GM21528 (cell line): ENCODE data around the gene TRIAP1.
A peak's percentile ranks its signal among the peaks of the same experiment; 100 is the strongest.

Experiments
- ATAC-seq: cut with Tn5 transposase; IDR thresholded peaks from one replicate; pipeline ENCODE4 v1.9.1; 2021; ENCODE audit warnings: mild to moderate bottlenecking, moderate library complexity; ENCODE audit not compliant: unreplicated experiment, low FRiP score

The TRIAP1 gene

DNA sequence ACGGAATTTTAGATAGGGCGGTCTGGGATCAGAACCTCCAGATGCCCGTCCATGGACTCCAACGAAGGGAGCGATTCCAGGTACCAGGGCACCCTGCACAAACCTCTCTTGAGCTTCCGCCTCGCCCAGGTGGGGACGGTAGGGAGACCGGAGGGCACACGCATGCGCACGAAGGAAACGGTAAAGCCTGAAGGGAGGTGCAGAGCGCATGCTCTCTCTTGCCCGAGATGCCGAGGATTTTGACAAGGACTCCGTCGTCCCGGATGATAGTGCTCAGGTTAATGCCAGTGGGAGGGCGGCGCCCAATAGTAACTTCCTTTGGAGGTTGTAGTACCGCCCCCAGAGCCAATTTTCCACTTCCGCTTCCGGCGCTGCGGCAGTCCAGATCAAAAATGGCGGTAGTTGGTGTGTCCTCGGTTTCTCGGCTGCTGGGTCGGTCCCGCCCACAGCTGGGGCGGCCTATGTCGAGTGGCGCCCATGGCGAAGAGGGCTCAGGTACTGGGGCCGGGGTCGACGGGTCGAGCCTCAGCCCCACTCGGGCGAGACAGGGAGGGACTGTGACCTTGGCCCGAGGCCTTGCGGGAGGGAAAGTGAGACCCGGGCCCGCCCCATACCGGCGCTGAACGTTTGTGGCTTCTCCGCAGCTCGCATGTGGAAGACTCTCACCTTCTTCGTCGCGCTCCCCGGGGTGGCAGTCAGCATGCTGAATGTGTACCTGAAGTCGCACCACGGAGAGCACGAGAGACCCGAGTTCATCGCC lies 8.3 kb downstream of the TRIAP1 start, which contains the start of gene COX6A1:
TSS of gene COX6A1 (plus strand) at position 379 of the 760 bp plus-strand sequence. CDS start at position 393, 14 bp downstream.
- ATAC-seq, result peak; percentile 96

- no peak for ATAC-seq
These were observed 13.2 kb downstream of the TRIAP1 start for GRCh38 chr12:120432772-120433525.

- no peak for ATAC-seq
These were observed 16.8 kb downstream of the TRIAP1 start for GRCh38 chr12:120429368-120429767.

DNA sequence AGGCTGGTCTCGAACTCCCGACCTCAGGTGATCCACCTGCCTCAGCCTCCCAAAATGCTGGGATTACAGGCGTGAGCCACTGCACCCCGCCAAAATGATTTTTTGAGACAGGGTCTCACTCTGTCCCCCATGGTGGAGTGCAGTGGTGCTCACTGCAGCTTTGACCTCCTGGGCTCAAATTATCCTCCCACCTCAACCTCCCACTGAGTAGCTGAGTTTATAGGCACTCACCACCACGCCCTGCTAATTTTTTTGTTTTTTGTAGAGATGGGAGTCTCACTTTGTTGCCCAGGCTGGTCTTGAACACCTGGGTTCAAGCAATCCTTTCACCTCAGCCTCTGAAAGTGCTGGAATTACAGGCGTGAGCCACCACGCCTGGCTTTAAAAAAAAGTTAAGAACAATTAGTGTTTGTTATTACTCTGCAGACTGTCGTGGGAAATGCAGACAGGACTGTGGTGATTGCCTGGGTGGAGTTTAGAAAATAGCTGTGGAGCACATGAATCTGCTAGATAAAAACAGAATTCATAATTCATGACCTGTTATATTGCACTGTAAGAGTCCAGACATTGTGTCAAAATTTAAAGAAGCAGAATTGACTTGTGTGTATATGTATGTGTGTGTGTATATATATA lies 17.5 kb downstream of the TRIAP1 start:
- no peak for ATAC-seq

DNA sequence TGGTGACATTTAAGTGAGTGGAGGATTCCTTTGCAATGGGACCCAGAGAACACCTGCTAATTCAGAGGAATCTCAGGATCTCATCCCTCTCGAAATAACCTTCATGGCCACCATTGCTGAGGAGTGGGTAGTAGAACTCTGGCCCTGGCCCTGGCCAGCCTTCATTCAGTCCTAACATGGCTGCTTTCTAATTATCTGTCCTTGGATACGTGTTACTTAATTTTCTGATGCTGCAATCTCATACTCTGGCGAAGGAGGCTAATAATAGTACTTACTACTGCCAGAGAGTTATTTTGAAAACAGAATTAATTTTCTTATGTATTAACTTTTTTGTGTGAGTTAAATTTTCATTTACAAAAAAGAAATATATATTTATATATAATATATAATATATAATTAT lies 20.4 kb downstream of the TRIAP1 start:
- no peak for ATAC-seq

DNA sequence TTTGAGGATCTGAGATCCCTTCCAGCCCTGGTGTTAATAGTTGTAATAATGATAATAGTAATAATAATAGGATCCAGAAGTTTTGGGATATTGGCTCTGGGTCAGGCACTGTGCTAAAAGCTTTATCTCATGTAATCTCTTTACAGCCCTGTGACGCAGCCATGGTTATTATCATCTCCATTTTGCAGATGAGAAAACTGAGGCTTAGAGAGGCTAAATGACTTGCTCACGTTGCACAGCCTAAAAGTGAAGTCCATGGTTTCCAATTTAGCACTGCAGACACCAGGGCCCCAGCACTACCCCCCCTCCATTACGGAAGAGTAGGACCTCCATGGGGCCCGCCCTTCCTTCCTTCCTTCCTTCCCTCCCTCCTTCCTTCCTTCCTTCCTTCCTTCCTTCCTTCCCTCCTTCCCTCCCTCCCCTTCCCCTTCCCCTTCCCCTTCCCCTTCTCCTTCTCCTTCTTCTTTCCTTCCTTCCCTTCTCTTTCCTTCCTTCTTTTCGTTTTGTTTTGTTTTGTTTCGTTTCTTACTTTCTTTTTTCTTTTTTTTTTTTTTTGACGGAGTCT lies 23.2 kb downstream of the TRIAP1 start:
- ATAC-seq, result no peak

GRCh38 chr12:120421701-120422100 lies 24.5 kb downstream of the TRIAP1 start:
- no peak for ATAC-seq

DNA sequence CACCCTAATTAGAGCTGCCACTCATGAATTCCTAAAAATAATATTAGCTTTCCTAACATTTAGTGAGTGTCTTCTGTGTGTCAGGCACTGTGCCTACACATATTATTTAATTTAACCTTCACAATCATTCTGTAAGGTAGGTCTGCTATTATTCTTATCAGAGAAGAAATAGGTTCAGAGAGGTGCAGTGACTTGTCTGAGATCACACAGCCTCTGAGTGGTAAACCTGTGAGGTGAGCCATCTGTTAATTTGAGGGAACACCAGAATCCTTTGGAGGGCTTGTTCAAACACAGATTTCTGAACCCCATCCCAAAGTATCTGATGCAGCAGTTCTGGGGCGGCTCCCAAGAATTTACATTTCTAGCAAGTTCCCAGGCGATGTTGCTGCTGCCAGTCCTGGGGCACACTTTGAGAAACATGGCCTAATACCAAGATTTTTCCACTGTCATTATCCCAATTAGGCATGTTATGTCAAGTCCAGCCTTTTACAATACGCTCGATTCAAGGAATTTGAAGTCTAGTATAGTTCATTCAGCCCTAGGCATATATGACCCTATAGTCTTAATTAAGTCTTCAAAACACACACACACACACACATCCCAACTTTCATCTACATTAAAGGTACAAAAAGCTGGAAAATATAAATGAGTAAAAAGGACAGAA lies 28.1 kb downstream of the TRIAP1 start:
- no peak for ATAC-seq

GRCh38 chr12:120416490-120417216 lies 29.5 kb downstream of the TRIAP1 start:
- ATAC-seq, result no peak

DNA sequence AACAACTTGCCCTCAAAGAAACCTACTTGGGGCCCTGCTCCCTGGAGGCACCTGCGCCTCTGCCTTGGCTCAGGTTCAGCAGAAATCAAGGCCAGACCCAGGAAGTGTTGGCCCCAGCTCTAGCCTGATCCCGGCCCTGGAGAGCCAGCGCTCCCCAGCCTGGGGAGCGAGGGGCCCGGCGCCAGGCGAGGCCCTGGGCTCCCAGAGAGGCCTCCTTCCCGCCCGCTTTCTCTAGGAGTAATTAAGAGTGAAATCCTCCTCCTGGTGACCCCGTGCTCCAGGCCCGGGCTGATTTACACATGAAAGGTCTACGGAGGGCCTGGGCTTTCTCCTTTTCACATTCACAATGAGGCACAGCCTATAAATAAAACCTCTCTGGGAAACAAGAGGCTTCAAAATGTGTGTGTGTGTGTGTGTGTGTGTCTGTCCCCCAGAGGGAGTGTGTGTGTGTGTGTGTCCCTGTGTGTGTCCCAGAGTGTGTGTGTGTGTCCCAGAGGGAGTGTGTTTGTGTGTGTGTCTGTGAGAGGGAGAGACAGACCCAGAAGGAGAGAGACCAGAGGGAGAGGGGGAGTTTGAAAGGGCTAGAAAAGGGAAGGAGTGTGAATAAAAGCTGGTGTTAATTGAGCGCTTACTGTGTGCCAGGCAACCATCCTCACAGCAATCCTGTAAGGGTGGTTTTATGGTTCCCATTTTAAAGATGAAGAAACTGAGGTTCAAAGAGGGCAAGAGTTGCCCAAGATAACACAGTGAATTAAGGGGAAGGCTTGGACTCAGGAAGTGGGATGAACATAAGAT lies 32.1 kb downstream of the TRIAP1 start:
- ATAC-seq, result no peak

DNA sequence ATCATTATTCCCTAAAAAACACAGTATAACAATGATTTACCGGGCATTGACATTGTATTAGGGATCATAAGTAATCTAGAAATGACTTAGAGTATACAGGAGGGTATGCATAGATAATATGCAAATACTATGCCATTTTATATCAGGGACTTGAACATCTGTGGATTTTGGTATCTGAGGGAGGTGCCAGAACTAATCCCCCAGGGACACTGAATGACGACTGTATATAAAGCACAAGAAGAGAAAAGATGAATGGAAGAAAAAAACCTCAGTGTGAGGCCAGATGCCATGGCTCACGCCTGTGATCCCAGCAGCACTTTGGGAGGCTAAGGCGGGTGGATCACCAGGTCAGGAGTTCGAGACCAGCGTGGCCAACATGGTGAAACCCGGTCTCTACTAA lies 33.8 kb downstream of the TRIAP1 start:
- ATAC-seq, result no peak

DNA sequence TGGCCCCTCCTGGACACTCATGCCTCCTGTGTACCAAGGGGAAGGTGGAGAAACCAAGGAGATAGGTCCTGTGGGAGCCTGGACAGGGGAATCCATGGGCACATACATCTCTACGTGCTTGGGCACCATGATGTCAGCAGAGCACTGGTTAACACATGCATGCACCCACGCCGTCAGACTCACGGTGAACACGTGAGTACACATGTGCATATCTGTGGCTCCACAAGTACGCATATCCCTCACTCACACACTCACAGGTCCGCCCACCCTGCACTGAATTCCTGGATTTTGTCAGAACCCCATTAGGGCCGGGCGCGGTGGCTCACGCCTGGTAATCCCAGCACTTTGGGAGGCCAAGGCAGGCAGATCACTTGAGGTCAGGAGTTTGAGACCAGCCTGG lies 37.4 kb downstream of the TRIAP1 start:
- no peak for ATAC-seq

DNA sequence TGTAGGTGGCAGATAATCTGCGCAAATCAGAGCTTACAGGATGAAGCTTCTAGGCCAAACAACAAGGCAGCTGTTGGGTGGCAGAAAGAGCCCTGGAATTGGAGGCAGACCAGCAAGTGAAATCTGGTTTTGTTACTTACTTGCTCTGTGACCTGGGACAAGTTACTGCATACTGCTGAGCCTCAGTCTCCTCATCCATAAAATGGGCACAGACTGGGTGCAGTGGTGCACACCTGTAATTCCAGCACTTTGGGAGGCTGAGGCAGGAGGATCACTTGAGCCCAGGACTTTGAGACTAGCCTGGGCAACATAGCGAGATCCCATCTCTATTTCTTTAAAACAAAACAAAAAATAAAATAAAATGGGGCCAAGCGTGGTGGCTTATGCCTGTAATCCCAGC lies 39.6 kb downstream of the TRIAP1 start:
- no peak for ATAC-seq

GRCh38 chr12:120406069-120406468 lies 40.1 kb downstream of the TRIAP1 start:
- ATAC-seq, result no peak

DNA sequence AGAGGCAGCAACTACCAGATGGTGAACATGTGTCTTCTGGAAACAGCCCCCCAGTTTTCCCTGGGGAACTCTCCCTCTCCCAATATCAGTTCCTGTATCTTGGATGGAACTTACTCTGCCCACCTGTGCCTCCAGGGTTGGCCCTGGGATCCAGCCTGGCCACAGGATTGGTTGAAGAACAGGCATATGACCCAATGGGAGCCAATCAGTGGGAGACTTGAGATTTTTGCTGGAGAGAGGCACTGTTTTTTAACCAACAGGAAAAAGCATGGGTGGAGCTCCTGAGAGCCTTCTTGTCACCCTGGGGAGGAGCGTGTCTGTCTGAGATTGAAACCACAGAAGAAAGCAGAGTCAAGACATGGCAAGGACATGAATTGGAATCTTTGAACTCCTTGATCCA lies 41.9 kb downstream of the TRIAP1 start:
- no peak for ATAC-seq

GRCh38 chr12:120403869-120404268 lies 42.3 kb downstream of the TRIAP1 start:
- ATAC-seq, result no peak

DNA sequence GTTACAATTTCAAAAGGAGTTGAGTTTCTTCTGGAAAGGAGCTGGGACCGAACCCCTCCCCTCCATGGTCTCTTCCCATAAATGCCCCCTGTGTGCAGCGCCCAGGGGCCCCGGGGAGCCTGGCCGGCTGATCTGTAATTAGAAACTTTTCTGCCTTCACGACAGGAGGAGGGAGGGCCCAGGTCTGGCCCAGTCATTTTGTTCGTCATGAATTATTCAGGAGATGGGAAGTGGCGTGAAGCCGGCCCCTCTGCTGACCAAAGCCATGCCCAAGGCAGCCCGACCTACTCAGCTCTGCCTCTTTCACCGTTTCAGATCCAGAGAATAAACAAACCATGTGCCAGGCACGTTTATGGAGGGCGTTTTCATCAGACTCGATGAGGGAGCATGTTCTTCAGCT lies 44.0 kb downstream of the TRIAP1 start:
- ATAC-seq, result no peak

- no peak for ATAC-seq
These were observed 46.7 kb downstream of the TRIAP1 start for GRCh38 chr12:120399531-120399930.
